Fibroblast of peridontal ligament (primary cell): ENCODE measurements around the gene MSX1.

ENCODE experiments used
- DNase-seq: peaks from one replicate; pipeline ENCODE4 v3.0.0-alpha.2; 2010; ENCODE audit errors: extremely low read depth

MSX1 gene

DNA sequence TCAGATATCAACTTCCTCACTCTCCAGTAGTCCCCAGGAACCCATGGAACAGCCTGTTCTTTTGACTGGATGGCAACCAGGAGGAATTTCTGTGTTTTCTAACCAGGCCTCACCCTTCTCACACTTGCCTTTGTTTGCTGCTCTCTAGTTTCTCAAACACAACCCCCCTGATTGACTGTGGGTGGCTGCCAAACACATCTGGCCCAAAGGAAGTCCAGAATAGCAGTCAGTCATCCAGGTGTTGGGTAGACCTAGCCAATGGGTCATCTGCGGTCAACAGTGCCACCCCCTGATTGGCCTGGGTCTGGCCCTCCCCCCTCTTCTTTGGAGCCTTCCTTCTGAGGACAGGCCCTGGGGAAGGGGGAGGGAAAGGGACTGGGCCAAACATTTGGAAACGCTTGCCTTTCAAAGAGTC lies 53.7 kb downstream of the MSX1 start:
- DNase-seq = no peak
